NOMO-1 (cell line): ENCODE data around the gene EYS.
"Not testable (repeated sequence)": the region's sequence is repeated elsewhere in the genome, so short reads cannot be mapped to it uniquely, and the experiment has no call there.

ENCODE experiments used
- DNase-seq, 2 experiments: peaks; one replicate each; lab custom pipeline; 2025; ENCODE audit not compliant: unreplicated experiment in 2 of 2; lab: John Stamatoyannopoulos, UW

EYS gene

GRCh38 chr6:64030950-64031618 is 1675.9 kb downstream of the EYS start:
- not testable (repeated sequence) for DNase-seq

GRCh38 chr6:64023693-64024092 is 1683.3 kb downstream of the EYS start:
- no peak for DNase-seq

GRCh38 chr6:64014595-64014994 is 1692.4 kb downstream of the EYS start:
- no peak for DNase-seq

- no peak for DNase-seq
Observed at GRCh38 chr6:64013011-64013410, 1694.0 kb downstream of the EYS start.

GRCh38 chr6:64012351-64013001 is 1694.5 kb downstream of the EYS start:
- DNase-seq: no peak

- no peak for DNase-seq
Observed at GRCh38 chr6:64010666-64011065, 1696.4 kb downstream of the EYS start.

- no peak for DNase-seq
Observed at GRCh38 chr6:64010010-64010409, 1697.0 kb downstream of the EYS start.

- no peak for DNase-seq
Observed at GRCh38 chr6:64006246-64006645, 1700.8 kb downstream of the EYS start.

- no peak for DNase-seq
Observed at GRCh38 chr6:64000818-64001491, 1706.1 kb downstream of the EYS start.

- DNase-seq: no peak
Observed at GRCh38 chr6:63999613-64000012, 1707.4 kb downstream of the EYS start.

- DNase-seq: no peak
Observed at GRCh38 chr6:63998991-63999390, 1708.0 kb downstream of the EYS start.

- no peak for DNase-seq
Observed at GRCh38 chr6:63997734-63998133, 1709.3 kb downstream of the EYS start.

- DNase-seq: no peak
Observed at GRCh38 chr6:63997221-63997620, 1709.8 kb downstream of the EYS start.

- DNase-seq: no peak
Observed at GRCh38 chr6:63985223-63985622, 1721.8 kb downstream of the EYS start.

GRCh38 chr6:63975699-63976098 is 1731.3 kb downstream of the EYS start:
- no peak for DNase-seq

GRCh38 chr6:63968650-63969049 is 1738.4 kb downstream of the EYS start:
- no peak for DNase-seq

GRCh38 chr6:63964366-63964765 is 1742.7 kb downstream of the EYS start:
- no peak for DNase-seq

- DNase-seq: no peak
Observed at GRCh38 chr6:63963769-63964315, 1743.2 kb downstream of the EYS start.

GRCh38 chr6:63953336-63954021 is 1753.5 kb downstream of the EYS start:
- not testable (repeated sequence) for DNase-seq

GRCh38 chr6:63947792-63948529 is 1759.1 kb downstream of the EYS start:
- DNase-seq: no peak
